AG10803 (cell line): ENCODE results near the gene CST3.

Experiments
- DNase-seq: peaks from one replicate; pipeline ENCODE4 v3.0.0; 2010; ENCODE audit warnings: low read depth
- H3K4me3 ChIP-seq: 2 replicates; pipeline ENCODE4 v1.5.1; 2011; ENCODE audit warnings: mild to moderate bottlenecking, low read length, control low read depth
- TF ChIP-seq, protein P1 (sequence below): conservative IDR thresholded peaks from 2 replicates; pipeline ENCODE4 v1.5.1; 2011; ENCODE audit warnings: mild to moderate bottlenecking, low read length, control low read depth, inconsistent platforms

The CST3 gene

DNA sequence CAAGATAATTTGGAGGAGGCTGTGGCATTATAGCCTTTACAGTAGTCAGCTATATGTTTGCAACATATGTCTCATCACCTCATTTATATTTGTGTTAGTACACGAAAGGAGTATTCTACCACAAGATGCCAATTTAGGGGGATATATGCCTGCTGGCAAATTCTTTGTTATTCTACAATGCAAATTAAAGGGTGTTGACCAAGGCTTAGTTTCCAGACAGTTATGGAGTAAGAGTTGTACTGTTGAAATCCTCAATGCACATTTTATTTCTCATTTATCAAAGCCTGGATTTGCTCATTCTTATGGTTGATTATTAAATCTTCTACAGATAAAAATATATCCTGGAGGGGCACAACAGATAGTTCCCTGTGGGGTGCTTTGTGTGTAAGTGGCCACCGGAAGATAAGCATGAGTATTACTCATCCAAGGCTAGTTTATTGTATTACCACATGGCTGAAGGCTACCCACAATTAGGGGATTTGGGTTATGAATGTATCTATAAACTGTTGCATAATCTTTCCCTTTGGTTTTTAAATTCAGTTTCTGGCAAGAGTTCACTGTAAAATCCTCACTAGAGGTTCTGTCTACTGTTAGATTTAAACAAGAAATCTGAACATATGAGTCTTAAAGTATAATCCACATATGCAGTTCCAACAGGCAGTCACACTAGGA, 41.0 kb downstream of the CST3 start:
- no peak for DNase-seq
- TF ChIP-seq, protein P1, sequence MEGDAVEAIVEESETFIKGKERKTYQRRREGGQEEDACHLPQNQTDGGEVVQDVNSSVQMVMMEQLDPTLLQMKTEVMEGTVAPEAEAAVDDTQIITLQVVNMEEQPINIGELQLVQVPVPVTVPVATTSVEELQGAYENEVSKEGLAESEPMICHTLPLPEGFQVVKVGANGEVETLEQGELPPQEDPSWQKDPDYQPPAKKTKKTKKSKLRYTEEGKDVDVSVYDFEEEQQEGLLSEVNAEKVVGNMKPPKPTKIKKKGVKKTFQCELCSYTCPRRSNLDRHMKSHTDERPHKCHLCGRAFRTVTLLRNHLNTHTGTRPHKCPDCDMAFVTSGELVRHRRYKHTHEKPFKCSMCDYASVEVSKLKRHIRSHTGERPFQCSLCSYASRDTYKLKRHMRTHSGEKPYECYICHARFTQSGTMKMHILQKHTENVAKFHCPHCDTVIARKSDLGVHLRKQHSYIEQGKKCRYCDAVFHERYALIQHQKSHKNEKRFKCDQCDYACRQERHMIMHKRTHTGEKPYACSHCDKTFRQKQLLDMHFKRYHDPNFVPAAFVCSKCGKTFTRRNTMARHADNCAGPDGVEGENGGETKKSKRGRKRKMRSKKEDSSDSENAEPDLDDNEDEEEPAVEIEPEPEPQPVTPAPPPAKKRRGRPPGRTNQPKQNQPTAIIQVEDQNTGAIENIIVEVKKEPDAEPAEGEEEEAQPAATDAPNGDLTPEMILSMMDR: no peak
- no peak overlapping the region for H3K4me3 ChIP-seq

DNA sequence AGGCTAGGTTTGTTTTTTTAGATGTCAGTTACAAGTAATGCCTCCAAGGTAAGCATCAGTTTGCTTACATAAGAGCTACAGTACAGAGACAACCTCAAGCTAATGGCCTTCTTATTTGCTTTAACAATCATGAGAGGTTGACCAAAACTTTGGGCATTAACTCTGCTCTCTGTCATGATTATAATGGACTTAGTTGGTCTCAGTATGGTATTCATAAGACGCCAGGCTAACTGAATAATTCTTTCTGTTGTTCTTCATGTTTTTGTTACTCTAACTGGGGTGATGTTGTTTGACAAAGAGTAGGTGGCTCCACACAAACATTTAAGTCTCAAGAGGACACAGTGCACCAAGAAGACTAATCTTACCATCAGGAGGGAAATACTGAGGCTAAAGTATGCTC, 41.8 kb downstream of the CST3 start:
- DNase-seq: no peak
- TF ChIP-seq, protein P1: no peak
- H3K4me3 ChIP-seq: no peak overlapping the region

DNA sequence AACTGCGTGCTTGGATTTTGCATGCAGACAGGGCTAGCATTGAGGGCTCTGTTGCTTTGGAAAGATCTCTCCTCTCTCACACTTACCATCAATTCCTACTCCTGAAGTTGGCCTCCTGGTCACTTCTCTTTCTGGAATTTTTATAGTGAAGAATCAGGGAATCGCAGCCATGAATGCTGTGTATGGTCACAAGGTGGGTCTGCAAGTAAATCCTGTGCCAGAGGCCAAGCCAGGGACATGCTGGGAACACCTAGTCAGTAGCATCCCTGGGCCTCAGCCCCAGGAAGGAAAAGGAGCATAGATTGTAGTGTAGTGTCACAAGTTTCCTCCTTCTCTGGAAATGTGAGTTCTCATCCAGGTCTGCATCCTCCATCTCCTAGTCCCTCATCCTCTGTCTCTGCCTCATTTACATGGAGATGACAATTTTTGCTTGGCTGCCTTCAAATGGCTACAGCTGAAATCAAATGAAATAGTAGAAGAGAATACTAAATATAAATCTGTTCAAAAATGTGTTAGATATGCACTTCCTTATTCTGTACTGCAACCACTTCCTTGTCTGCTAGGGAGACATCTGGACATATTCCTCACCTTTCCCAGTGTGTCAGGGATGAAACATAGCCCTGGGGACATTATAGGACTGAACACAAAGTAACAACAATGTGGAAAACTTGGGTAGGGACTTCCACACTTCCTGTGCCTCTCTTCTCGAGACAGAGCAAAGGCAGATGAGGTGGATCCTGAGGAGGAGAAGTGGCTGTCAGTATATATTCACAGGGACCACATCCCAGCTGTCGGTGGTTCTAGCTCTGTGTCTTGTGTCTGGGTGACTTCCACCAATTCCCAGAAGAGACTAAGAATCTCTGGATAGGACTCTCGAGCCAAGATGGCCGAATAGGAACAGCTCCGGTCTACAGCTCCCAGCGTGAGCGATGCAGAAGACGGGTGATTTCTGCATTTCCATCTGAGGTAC, 49.0 kb downstream of the CST3 start:
- no peak overlapping the region for H3K4me3 ChIP-seq
- DNase-seq: no peak
- TF ChIP-seq, protein P1: no peak

DNA sequence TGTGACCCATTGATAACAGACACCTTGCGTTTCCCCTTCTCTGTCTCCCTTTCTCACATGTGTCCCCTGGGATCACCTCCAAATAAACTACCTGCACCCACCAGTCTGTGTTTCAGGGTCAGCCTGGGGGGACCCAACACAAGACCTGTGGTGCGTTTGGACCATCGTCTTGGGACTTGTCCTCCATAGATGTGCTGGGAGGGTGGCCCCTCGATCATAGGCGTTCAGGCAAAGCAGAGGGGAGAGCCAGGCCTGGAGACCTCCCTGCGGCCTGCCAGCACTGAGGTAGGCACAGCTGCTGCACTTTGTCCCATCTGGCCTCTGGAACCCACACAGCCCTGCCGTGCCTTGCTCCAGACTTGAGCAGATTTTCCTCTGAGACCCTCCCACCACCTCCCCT, 50.1 kb downstream of the CST3 start:
- DNase-seq: no peak
- TF ChIP-seq, protein P1: no peak
- H3K4me3 ChIP-seq: no peak overlapping the region

DNA sequence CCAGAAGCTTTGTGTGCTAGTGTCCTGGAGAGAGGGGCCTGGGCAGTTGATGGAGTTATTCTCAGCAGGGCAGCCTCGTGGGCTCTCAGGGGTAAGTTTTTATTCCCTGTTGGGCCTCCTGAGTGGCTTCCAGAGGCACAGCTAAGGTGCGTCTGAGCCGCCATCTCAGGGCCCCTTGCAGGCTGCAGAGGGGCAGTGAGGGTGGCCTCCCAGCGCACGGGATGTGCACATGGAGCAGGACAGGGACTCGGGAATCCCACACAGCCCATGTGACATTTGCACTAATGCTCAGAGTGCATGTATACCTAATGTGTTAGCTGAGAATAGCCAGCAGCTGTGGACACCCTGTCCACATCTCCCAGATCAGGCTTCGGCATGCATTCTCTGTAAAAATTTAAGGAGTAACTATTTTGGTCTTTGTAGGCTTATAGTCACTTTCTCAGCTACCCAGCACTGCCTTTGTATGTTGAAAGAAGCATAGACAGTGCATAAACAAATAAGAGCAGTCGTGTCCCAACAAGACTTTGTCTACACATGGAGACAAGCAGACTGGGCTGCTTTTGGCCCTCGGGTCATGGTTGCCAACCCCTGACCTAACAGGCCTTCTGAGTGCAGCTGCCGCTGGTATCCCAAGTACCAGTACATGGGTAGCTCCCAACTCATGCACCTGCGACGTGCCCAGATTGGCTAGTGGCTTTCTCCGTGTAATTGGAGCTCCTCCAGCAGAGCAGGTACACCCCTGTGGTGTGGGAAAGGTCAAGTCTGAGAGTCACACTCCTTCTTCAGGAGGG, 50.8 kb downstream of the CST3 start:
- no peak overlapping the region for H3K4me3 ChIP-seq
- TF ChIP-seq, protein P1: no peak
- no peak for DNase-seq

DNA sequence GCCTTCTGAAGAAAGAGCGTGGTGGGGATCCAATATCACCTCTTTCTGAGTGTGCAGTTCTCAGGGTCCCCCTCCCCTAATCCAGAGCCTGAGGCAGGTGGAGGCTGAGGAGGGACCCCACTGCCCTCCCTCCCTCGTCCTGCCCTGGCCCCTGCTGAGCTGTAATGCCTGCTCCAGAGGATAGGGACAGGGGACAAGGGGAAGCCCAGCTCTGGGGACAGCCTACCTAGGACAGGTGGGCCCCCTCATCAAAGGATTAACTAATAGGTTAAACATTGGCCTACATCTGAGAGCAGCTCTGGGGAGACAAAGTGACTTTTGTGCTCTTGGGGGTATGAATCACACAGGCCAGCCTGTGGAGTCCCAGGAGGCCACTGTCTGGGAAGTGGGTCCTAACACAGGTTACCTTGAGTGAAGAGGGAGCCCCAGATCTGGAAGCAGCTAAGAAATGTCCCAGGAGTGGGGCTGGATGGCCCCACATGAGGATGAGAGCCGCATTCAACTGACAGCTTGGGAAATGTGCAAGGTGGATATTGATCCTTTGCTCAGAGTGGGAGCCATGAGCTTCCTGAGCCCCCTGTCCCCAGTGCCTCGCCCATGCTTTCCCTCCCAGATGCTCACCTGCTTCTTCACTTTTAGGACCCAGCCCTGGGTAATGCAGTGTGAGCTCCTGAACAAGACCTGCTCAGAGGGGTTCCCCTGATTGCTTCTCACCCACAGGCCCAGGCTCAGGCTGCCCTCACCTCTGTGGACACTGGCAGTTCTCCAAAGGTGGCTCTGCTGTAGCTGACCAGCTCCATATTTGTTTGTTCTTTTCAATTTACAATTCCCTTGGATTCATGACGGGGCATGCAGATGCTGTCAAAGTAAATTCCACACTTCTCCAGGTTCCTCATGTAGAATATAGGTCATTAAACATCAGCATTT, 51.7 kb downstream of the CST3 start:
- TF ChIP-seq, protein P1: no peak
- no peak for DNase-seq
- H3K4me3 ChIP-seq: no peak overlapping the region
